ENCODE results near the gene CHD6. TPM values are rescaled to one million over a fixed set of nuclear protein-coding genes. Genes with fewer than 3 reads are reported as not detected.

Gene CHD6
- total and polyA plus RNA-seq, 3 donors from 2014 or later = 21.3 to 73.9 (median 71.5) TPM

- H3K27me3 ChIP-seq = no peaks in the 10 kb centered on the region
- intact Hi-C loops (cut with DNase I; ENCODE audit: low total_unique reads) = no loop called here
- no peaks in the 10 kb centered on the region for H3K9me3 ChIP-seq
- no peak for DNase-seq
- H3K36me3 ChIP-seq (ENCODE audit: low read depth, missing control alignments) = no peaks in the 10 kb centered on the region
- peaks cover 12% of the 10 kb centered on the region for H3K4me1 ChIP-seq
- peak overlapping the region; percentile 72 to 93 for H3K4me3 ChIP-seq
- peak overlapping the region in 1 of 2 donors; percentile 70 for H3K27ac ChIP-seq
- TF ChIP-seq CTCF (IDR thresholded peaks at IDR 0.05) = no peak
- no peak for TF ChIP-seq POLR2A (IDR thresholded peaks at IDR 0.05)
- 44 to 56% methylated on average over 5 of the region's 5 CpGs for WGBS, 2 donors
Observed at GRCh38 chr20:41619360-41620100, 1.4 kb upstream of the CHD6 start.

GRCh38 chr20:41618807-41619311 is 682 bp upstream of the CHD6 start:
- DNase-seq = no peak

GRCh38 chr20:41617059-41617901 is 897 bp downstream of the CHD6 start:
- Histone ChIP-seq H3K27me3 (no peaks in the 10 kb centered on the region), H3K27ac (peak overlapping the region; percentile 10 to 90), H3K4me3 (peak overlapping the region; percentile 72 to 93), H3K4me1 (peaks cover 12% of the 10 kb centered on the region), H3K9me3 (no peaks in the 10 kb centered on the region), H3K36me3 (ENCODE audit: low read depth, missing control alignments) (no peaks in the 10 kb centered on the region)
- WGBS, 2 donors = 3% methylated on average over 22 to 33 of the region's 35 CpGs
- intact Hi-C loops (cut with DNase I; ENCODE audit: low total_unique reads) = no loop called here
- TF ChIP-seq CTCF (IDR thresholded peaks at IDR 0.05) = no peak
- no peak for TF ChIP-seq POLR2A (IDR thresholded peaks at IDR 0.05)
- DNase-seq = peak; percentile 64

More at GRCh38 chr20:41618807-41619311, 682 bp upstream of the CHD6 start:
- intact Hi-C loops (cut with DNase I; ENCODE audit: low total_unique reads) = no loop called here
- no peaks in the 10 kb centered on the region for H3K36me3 ChIP-seq (ENCODE audit: low read depth, missing control alignments)
- H3K9me3 ChIP-seq = no peaks in the 10 kb centered on the region
- no peak for TF ChIP-seq CTCF (IDR thresholded peaks at IDR 0.05)
- TF ChIP-seq POLR2A (IDR thresholded peaks at IDR 0.05) = no peak
- WGBS, 2 donors = 3 to 13% methylated on average over 6 to 26 of the region's 30 CpGs
- H3K27ac ChIP-seq = peak overlapping the region; percentile 60 to 70
- H3K27me3 ChIP-seq = no peaks in the 10 kb centered on the region
- peaks cover 12% of the 10 kb centered on the region for H3K4me1 ChIP-seq
- H3K4me3 ChIP-seq = peak overlapping the region; percentile 72 to 93

GRCh38 chr20:41616228-41616627 is 1.9 kb downstream of the CHD6 start:
- TF ChIP-seq POLR2A (IDR thresholded peaks at IDR 0.05) (no peak), CTCF (IDR thresholded peaks at IDR 0.05) (no peak)
- 37 to 47% methylated on average over 4 of the region's 4 CpGs for WGBS, 2 donors
- Histone ChIP-seq H3K27me3 (no peaks in the 10 kb centered on the region), H3K36me3 (ENCODE audit: low read depth, missing control alignments) (no peaks in the 10 kb centered on the region), H3K27ac (no peak overlapping the region), H3K4me1 (peaks cover 12% of the 10 kb centered on the region), H3K4me3 (no peak overlapping the region), H3K9me3 (no peaks in the 10 kb centered on the region)
- no peak for DNase-seq
- intact Hi-C loops (cut with DNase I; ENCODE audit: low total_unique reads) = no loop called here

Measured in testis (tissue), 3 donors.